ENCODE results near the gene TRIM15. TPM values are rescaled to one million over a fixed set of nuclear protein-coding genes. Genes with fewer than 3 reads are reported as not detected.
"Not testable (repeated sequence)": the region's sequence is repeated elsewhere in the genome, so short reads cannot be mapped to it uniquely, and the experiment has no call there.

The TRIM15 gene
- total RNA-seq, 1 donor from 2014 or later, result 0.92 TPM

DNA sequence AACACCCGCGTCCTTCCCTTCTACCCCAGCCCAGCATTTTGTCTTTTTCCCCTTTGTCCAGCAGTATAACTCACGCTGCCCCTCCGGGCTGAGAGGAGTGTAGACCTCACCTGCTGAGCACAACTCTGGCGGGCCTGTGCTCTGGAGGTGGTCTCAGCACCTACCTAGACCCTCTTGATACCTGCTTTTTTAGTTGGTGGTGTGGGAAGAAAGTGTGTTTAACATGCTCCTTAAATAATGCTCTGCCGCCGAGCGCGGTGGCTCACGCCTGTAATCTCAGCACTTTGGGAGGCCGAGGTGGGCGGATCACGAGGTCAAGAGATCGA, 51.3 kb downstream of the TRIM15 start:
- DNase-seq (ENCODE audit: extremely low spot score, unreplicated experiment), result no peak
- H3K9me3 Mint-ChIP-seq, result no peaks in the 10 kb centered on the region
- peak overlapping the region; percentile 92 for H3K4me3 Mint-ChIP-seq
- TF ChIP-seq, protein P1, sequence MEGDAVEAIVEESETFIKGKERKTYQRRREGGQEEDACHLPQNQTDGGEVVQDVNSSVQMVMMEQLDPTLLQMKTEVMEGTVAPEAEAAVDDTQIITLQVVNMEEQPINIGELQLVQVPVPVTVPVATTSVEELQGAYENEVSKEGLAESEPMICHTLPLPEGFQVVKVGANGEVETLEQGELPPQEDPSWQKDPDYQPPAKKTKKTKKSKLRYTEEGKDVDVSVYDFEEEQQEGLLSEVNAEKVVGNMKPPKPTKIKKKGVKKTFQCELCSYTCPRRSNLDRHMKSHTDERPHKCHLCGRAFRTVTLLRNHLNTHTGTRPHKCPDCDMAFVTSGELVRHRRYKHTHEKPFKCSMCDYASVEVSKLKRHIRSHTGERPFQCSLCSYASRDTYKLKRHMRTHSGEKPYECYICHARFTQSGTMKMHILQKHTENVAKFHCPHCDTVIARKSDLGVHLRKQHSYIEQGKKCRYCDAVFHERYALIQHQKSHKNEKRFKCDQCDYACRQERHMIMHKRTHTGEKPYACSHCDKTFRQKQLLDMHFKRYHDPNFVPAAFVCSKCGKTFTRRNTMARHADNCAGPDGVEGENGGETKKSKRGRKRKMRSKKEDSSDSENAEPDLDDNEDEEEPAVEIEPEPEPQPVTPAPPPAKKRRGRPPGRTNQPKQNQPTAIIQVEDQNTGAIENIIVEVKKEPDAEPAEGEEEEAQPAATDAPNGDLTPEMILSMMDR (conservative IDR thresholded peaks at IDR 0.05), result no peak
- H3K27ac Mint-ChIP-seq, result peak overlapping the region; percentile 99
- H3K4me1 Mint-ChIP-seq (ENCODE audit: unreplicated experiment), result peaks cover 34% of the 10 kb centered on the region
- peaks cover 11% of the 10 kb centered on the region for H3K36me3 Mint-ChIP-seq
- H3K27me3 Mint-ChIP-seq, result no peaks in the 10 kb centered on the region

DNA sequence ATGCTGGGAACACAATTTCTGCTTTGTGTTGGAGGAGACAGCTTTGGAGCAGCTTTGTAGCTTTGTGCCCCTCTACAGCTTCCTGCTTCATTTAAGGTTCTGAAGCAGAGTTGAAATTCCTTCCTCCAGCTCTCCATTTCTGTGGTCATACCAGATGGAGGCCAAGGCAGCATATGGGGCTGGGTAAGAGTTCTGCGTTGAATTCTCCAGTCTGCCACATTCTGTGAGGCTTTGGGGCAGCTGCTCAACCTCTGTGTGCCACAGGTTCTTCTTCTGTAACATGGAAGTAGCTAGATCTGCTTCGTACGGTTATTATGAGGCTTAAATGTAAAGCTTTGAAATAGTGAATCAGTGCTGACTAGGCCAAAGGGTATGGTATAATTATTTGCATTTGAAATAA, 52.8 kb downstream of the TRIM15 start:
- Mint-ChIP-seq H3K27me3 (no peaks in the 10 kb centered on the region), H3K4me1 (ENCODE audit: unreplicated experiment) (peaks cover 23% of the 10 kb centered on the region), H3K36me3 (peaks cover 3% of the 10 kb centered on the region), H3K4me3 (peak overlapping the region; percentile 72), H3K9me3 (no peaks in the 10 kb centered on the region), H3K27ac (no peak overlapping the region)
- TF ChIP-seq, protein P1 (conservative IDR thresholded peaks at IDR 0.05), result no peak
- DNase-seq (ENCODE audit: extremely low spot score, unreplicated experiment), result no peak

DNA sequence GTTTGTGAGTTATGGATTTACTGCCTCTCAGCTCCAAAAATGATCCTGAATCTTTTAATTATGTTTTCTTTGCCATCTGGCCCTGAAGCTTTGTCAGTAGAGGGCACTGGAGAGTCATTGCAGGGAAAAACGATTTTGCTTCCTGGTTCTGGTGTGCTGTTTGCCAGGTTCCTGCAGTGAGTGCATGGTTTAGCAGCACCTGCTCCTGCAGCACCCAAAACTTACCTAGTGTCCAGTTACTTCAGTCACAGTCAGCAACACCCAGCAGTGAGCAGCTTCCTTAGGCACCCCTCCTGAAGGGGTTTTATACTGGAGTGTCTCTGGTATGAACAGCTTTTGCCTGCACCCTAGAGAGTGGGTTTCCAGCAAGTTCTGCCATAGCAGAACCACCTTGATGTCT, 55.9 kb downstream of the TRIM15 start:
- no peaks in the 10 kb centered on the region for H3K27me3 Mint-ChIP-seq
- TF ChIP-seq, protein P1 (conservative IDR thresholded peaks at IDR 0.05), result peak; percentile 79
- H3K4me1 Mint-ChIP-seq (ENCODE audit: unreplicated experiment), result peaks cover 10% of the 10 kb centered on the region
- no peak for DNase-seq (ENCODE audit: extremely low spot score, unreplicated experiment)
- H3K4me3 Mint-ChIP-seq, result no peak overlapping the region
- H3K27ac Mint-ChIP-seq, result no peak overlapping the region
- H3K36me3 Mint-ChIP-seq, result no peaks in the 10 kb centered on the region
- H3K9me3 Mint-ChIP-seq, result no peaks in the 10 kb centered on the region

DNA sequence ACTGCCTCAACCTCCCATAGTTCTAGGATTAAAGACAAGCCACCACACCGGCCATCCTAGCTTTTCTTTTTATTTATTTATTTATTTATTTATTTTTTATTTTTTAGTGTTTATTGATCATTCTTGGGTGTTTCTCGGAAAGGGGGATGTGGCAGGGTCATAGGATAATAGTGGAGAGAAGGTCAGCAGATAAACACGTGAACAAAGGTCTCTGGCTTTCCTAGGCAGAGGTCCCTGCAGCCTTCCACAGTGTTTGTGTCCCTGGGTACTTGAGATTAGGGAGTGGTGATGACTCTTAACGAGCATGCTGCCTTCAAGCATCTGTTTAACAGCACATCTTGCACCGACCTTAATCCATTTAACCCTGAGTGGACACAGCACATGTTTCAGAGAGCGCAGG, 58.0 kb downstream of the TRIM15 start:
- not testable (repeated sequence) for H3K36me3 Mint-ChIP-seq, H3K27me3 Mint-ChIP-seq

DNA sequence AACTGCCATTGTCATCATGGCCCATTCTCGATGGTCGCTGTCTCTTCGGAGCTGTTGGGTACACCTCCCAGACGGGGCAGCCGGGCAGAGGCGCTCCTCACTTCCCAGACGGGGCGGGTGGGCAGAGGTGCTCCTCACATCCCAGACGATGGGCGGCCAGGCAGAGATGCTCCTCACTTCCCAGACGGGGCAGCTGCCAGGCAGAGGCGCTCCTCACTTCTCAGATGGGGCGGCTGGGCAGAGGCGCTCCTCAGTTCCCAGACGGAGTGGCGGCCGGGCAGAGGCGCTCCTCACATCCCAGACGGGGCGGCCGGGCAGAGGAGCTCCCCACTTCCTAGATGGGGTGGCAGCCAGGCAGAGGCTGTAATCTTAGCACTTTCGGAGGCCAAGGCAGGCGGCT, 58.6 kb downstream of the TRIM15 start:
- not testable (repeated sequence) for H3K27ac Mint-ChIP-seq, H3K27me3 Mint-ChIP-seq

More for the DNA sequence above, 58.0 kb downstream of the TRIM15 start:
- H3K4me3 Mint-ChIP-seq; H3K9me3 Mint-ChIP-seq; H3K4me1 Mint-ChIP-seq (ENCODE audit: unreplicated experiment); DNase-seq (ENCODE audit: extremely low spot score, unreplicated experiment); H3K27ac Mint-ChIP-seq: not testable (repeated sequence)

More for the DNA sequence above, 58.6 kb downstream of the TRIM15 start:
- not testable (repeated sequence) for DNase-seq (ENCODE audit: extremely low spot score, unreplicated experiment); H3K4me3 Mint-ChIP-seq; H3K36me3 Mint-ChIP-seq; H3K9me3 Mint-ChIP-seq; H3K4me1 Mint-ChIP-seq (ENCODE audit: unreplicated experiment)

Other genes starting within 250 kb of the TRIM15 start
- 183 and 209 TPM in 2 replicates for gene HLA-A, start 221.0 kb upstream of the TRIM15 start, total RNA-seq (ENCODE audit: low replicate concordance)
- 23.7 and 37.3 TPM in 2 replicates for gene POLR1H, start 102.3 kb upstream of the TRIM15 start, total RNA-seq (ENCODE audit: low replicate concordance)
- 40.0 and 48.6 TPM in 2 replicates for gene PPP1R11, start 96.3 kb upstream of the TRIM15 start, total RNA-seq (ENCODE audit: low replicate concordance)
- 1.5 TPM in 2 replicates for gene RNF39, start 87.8 kb upstream of the TRIM15 start, total RNA-seq (ENCODE audit: low replicate concordance)
- gene TRIM31, start 50.5 kb upstream of the TRIM15 start, total RNA-seq (ENCODE audit: low replicate concordance), result 1.8 and 3.8 TPM in 2 replicates
- 0.17 TPM in 1 of 2 replicates, not detected in the other for gene TRIM40, start 27.4 kb upstream of the TRIM15 start, total RNA-seq (ENCODE audit: low replicate concordance)
- 0.17 TPM in 1 of 2 replicates, not detected in the other for gene TRIM10, start 2.3 kb upstream of the TRIM15 start, total RNA-seq (ENCODE audit: low replicate concordance)
- 46.3 and 76.5 TPM in 2 replicates for gene TRIM26, start 49.9 kb downstream of the TRIM15 start, total RNA-seq (ENCODE audit: low replicate concordance)
- gene TRIM39, start 163.4 kb downstream of the TRIM15 start, total RNA-seq (ENCODE audit: low replicate concordance), result 13.7 and 16.4 TPM in 2 replicates
- gene RPP21, start 181.6 kb downstream of the TRIM15 start, total RNA-seq (ENCODE audit: low replicate concordance), result 41.2 and 49.6 TPM in 2 replicates